Measurements from ENCODE around the gene MEF2C. TPM values are rescaled to one million over a fixed set of nuclear protein-coding genes. Genes with fewer than 3 reads are reported as not detected.
"Not testable (repeated sequence)": the region's sequence is repeated elsewhere in the genome, so short reads cannot be mapped to it uniquely, and the experiment has no call there.

Gene MEF2C
- 0.08 and 0.46 TPM in 2 replicates for total RNA-seq (2014; rRNA removed; shearing (Covaris generic))

DNA sequence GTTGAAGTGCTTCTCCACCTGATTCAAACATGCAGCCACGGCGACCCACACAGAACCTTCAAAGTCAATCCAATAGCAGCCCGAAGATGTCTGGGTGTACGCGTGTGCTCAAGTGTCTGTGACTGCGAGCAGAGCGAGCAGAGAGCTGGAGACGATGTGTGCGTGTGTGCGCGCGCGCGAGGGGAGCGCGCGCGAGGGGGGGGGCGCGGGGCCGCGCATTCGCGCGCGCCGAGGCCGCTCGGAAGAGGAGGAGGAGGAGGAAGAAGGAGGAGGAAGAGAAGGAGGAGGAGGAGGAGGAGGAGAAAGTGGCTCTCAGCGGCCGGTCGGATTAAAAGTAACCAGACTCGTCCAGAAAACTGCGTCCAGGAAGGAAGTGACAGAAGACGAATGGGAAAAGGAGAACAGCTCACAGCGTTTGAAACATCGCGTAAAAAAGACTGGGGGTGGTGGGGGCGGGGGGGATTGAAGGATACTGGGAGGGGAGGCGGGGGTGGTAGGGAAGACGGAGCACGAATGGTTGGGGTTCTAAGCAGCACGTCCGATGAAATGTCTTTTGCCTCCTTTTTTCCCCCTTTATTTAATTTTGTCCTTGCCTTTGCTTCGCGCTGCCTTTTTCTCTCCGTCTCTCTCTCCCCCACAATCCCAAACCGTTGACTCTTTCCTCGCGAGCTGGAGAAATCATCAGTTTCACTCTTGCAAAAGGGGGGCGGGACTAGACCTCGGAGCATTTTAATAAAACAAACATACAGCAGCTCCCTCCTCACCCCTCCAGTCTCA is at the start of gene MEF2C:
Gene MEF2C, minus strand, starts transcription at position 126 of the 777 bp plus-strand sequence. CDS start 59,396 bp downstream, outside the sequence.
- no peak for DNase-seq (ENCODE audit: low spot score)

DNA sequence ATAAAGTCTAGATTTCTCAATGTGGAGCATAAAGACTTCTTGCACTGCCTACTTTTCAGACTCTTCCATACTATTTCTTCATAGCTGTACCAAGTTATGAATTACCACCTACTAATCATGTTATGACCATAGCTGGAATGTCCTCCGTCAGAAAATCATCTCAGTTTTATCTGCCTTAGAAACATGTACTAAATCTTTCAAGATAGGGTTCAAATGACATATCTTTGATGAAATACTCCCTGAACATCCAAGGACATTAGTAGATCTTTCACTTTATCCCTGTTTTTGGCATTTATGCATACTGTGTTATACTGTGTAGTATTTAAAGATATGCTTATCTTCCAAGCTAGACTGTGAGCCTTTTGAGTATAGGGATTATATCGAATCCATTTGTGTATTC is 49.6 kb upstream of the MEF2C start:
- no peak for DNase-seq (ENCODE audit: low spot score)

DNA sequence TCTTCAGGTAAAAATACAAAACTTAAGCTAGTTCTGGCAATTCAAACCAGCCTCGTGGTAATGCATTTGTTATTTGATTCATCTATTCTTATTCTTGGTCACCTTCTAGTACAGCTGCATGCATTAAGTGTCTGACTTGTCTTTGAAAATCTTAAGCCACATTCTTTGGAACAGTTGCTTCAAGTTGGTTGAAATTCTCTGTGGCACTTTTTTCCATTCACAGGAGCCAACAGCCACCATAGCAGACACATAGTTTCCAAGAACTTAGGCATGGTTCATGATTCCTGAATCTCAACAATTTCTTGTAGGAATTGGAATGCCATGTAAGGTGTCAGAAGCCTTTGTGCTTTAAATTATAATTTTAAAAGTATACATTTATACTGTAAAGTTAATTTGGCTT is 47.4 kb upstream of the MEF2C start:
- no peak for DNase-seq (ENCODE audit: low spot score)

DNA sequence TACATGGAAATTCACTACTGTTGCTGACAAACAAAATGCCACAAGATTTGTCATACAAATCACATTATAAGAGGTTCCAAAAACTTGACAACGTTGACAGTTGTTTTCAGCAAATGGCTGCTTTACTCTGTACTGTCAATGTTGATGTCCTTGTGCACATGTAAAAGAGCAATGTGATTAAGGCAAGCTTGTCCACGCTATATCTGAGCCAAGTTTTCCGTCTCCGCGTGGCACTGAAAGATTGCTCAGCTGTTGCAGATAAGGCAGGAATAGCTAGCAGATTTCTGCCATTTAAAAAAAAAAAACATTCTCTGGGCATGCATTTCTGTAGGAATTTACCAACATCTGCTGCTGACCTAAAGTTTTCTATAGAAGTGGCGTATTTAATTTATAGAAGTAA is 46.4 kb upstream of the MEF2C start:
- no peak for DNase-seq (ENCODE audit: low spot score)

DNA sequence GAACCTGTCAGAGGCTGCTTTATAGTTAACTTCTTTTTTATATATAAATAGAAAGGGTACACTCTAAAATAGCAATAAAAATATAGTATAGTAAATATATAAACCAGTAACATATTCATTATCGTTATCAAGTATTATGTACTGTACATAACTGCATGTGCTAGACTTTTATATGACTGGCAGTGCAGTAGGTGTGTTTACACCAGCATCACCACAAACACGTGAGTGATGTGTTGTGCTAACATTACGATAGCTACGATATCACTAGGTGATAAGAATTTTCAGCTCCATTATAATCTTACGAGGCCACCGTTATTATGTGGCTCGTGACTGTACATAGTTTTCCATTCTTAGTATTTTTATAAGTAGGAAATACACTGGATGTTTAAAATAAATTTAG is 43.8 kb upstream of the MEF2C start:
- no peak for DNase-seq (ENCODE audit: low spot score)

DNA sequence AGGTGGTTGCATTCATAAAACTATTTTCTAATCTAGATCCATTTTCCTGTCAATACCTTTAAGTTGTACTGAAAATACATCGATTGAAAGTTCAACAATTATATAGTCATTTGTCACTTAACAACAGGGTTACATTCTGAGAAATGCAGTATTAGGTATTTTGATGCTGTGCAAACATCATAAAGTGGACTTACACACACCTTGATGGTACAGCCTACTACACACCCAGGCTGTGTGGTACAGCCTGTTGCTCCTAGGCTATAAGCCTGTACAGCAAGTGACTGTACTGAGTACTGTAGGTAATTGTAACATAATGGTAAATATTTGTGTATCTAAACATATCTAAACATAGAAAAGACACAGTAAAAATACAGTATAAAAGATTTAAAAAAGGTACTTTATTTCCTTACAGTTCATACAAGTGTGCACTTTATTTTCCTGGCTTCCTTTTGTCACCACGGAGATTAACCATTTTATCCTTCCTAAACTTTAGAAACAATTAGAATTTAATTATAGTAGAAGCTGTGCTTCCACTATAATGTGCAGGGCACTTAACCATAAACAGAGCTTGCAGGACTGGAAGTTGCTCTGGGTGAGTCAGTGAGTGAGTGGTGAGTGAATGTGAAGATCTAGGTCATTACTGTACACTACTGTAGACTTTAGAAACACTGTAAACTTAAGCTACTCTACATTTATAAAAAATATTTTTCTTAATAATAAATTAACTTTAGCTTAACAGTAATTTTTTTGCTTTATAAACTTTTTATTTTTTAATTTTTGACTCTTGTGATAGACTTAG is 42.9 kb upstream of the MEF2C start:
- no peak for DNase-seq (ENCODE audit: low spot score)

DNA sequence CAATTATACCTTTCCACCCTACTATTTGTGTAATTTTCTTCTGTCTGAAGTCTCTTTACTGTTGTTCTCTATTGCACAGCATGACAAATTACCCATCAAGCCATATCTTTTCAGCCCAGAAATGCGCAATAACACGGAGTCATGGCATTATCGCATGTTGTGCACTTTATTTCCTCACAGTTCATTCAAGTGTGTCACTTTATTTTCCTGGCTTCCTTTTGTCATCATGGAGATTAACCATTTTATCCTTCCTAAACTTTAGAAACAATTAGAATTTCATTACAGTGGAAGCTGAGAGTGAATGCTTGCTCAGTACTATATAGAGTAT is 41.3 kb upstream of the MEF2C start:
- DNase-seq (ENCODE audit: low spot score), result no peak

DNA sequence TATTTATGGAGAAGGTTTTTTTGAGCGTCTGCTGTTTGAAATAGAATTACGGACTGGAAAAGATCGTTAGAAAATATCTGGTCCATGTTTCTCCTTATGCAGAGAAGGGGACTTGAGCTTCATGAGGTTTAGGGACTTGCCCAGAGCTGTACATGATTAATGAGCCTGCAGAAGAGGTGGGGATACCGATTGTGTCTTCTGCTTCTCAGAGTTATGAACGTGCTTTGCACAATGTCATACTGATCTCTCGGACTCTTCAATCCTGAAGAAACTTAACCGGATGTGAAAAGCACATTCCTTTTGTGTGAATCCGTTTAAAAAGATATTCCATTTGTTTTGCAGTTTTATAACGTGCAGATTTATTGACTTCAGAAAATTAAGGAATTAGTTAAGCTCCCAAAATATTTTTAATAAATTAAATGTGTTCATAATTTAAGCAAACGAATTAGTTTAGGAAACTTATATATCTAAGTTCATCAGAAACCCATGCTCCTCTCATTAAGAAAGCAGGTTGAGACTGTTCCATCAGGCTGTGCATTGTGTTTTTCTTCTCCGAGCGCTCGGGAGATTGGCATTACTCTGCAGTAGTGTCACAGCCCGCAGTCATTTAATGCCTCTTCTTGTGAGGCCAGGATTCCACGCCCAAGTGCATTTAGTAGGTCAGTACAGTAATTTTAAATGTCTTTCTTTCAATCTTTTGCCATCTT is 40.8 kb upstream of the MEF2C start:
- DNase-seq (ENCODE audit: low spot score), result no peak

DNA sequence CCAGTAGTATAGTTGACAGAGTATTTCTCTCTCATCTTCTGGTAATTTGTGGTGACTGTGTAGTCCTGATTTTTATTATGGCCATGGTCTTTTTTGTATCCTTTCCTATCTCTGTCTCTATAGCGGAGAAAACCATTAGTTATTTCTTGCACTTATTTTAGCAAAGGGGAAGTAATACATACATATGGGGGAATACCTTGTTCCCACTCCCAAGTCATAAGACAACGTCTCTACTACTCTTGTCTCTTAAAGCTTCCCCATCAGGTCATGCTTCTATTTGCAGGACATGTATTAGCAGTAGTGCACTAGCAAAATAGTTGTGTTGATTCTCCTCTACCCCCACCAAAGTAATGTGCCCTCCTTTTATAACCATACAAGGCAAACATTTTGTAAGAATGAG is 29.8 kb upstream of the MEF2C start:
- not testable (repeated sequence) for DNase-seq (ENCODE audit: low spot score)

DNA sequence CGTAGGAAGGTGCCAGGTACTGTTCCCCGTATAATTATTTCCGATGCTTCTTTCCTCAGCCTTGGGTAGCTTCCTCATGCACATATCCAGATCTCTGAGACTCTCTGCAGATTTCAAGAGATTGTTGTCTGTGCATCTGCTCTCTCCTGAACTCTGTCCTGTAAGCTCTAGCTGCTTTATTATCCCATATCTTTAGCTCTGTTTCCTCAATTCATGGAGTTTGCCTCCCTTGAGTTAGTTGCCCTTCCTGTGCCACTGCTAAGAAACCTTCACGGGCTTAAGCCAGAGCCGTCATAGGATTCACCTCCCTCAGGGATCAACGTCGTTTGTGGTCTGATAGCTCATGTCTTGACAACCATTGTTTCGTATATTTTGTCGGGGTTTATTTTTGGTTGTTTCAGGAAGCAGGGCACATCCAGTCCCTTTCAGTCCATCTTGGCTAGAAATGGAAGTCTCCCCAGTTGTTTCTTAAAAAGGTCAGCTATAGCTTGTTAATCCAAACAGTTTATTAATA is 28.1 kb upstream of the MEF2C start:
- not testable (repeated sequence) for DNase-seq (ENCODE audit: low spot score)

DNA sequence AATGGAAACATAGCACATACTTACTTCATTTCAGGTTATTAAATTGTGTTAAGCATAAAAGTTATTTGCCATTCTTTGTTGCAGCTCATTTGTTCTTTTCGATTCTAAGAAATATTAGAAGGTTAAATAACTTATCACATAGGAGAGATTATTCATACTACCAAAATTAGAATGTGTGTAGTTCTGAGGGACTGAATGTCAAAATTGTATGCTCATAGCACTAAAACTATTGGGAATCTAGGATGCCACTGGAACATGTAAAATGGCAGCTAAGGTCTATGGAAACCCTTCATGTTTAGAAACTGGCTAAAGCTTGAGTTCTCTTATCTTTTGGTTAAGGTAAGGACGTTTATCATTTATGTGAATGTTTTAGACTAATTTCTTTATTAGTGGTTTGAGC is 21.5 kb upstream of the MEF2C start:
- not testable (repeated sequence) for DNase-seq (ENCODE audit: low spot score)

DNA sequence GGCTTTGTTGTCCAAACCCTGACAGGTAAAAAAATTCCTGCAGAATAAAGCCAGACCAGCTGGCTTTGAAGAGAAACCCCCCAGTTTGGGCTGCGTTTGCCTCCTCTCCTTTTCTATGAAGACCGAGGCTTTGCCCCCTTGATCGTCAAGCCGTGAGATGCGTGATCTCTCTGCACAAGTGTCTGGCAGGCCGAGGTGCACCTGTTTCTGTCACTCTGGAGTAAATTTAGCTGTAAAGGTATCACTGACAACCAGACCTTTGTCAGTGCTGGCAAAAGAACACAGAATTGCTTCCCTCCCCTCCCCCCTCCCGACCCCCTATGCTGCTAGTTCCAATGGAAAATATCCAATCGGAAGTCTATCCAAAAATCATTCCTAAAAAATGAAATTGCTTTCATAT is 21.0 kb upstream of the MEF2C start:
- not testable (repeated sequence) for DNase-seq (ENCODE audit: low spot score)

DNA sequence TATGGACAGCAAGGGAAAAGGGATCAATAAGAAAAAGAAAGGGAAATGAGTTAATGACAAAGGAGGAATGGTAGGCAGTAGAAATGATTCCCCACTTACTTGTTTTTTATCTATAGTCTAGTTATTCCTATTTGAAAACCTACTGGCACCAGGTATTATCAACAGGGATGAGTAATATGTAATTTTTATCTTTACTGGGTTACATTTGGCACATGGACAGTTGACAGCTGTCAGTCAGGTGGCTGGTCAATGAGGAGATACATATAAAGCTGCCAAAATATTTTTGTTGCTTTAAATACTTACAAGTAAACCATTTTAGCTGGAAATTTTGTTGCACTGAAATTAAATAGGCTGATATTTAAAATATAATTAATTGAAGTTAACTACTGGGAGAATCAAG is 18.1 kb upstream of the MEF2C start:
- not testable (repeated sequence) for DNase-seq (ENCODE audit: low spot score)

DNA sequence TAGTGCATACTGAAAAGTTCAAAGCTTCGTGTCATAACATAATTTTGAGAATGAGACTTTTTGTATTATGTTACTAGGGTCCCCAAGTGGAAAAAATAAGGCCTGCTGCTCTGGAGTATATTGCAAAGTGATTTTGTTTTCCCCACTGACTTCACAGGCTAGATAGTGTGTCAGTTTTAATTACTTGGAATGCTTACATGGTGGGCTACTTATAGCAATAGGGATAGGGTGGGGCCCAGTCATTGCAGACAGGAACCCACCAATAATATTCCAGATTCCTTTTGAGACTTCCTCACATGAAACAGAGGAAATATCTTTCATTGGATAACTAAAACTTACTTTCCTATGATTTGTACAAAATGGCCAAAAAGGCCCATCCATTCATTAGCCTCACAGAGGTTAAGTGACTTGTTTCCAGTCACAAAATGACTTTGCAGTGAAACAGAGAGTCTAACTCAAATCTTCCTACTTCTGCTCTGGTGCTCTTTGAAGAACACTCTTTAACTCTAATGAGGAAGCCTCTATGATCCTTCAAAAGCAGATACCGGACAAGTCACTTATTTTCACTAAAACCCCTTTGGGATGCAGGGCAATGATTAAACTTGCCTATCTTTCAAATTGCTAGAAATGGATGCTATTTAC is 16.2 kb upstream of the MEF2C start:
- no peak for DNase-seq (ENCODE audit: low spot score)

DNA sequence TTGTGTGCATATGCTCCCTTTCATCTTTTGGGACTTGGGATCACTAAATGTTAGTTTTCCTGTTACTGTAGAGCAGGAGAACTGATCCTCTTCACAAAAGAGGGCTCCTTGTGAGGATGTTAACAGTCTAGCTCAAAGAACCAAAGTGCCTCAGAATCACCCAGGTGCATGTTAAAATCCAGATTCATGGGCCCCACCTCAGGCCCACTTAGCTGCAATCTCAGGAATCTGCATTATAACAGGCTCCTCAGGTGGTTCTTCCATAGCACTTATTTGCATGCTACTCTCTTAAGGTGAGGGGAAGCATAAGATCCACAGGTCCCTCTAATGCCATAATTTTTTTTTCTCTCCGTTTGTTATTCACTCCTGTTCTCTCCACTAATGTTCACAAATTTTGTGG is 14.8 kb upstream of the MEF2C start:
- DNase-seq (ENCODE audit: low spot score), result no peak

DNA sequence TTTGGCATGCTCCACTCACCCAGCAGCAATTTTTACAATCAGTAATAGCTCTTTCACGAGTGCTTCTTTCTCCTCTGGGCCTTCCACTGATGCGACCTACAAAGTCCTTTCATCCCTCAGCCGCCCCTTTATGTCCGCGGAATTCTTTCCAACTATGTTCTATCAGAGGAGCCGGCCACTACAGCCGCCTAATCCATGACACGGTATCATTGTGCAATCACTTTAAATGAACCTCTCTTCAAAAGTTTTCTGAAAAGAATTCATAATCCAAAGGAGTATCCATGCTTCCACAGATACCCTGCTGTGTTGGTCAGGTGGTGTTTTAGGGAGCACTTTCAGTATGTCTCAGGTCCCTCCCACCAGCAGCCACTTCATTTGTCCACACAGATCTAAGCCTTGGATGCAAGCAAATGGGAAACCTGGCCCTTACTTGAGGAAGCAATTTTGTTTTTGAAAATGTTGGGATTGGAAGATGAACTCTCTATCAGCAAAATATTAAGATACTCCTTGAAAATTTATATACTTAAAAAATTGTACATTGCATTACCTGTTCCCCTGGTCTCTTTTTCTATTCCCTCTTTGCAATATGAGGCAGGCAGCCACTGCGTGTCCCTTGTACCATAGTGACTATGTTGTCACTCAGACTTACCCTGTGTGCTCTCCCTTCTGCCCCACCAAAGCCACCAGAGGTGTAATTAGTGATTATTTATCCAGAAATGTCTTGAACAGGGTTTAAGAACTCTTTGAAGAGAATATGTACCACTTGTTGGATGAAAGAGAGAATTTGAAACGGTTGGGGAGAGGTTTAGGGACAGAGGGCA is 12.9 kb upstream of the MEF2C start:
- DNase-seq (ENCODE audit: low spot score), result no peak

DNA sequence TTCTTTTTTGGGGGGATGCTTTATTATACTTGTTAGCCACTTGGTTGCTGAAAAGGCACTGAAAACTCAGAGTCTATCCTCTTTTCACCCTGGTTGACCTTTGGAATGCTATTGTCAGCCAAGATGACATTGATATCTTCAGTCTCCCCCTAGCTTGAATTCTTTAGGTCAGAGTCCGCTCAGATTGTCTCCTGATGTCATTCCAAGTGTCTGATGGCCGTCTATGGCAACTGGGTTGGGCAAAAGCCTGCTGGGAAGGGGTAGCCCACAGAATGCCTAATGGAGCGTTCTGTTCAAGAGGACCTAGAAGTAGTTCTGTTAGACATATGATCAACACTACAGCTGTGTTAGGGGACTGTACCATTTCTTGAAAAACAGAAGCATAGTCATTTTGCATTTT is 9.7 kb upstream of the MEF2C start:
- DNase-seq (ENCODE audit: low spot score), result no peak

DNA sequence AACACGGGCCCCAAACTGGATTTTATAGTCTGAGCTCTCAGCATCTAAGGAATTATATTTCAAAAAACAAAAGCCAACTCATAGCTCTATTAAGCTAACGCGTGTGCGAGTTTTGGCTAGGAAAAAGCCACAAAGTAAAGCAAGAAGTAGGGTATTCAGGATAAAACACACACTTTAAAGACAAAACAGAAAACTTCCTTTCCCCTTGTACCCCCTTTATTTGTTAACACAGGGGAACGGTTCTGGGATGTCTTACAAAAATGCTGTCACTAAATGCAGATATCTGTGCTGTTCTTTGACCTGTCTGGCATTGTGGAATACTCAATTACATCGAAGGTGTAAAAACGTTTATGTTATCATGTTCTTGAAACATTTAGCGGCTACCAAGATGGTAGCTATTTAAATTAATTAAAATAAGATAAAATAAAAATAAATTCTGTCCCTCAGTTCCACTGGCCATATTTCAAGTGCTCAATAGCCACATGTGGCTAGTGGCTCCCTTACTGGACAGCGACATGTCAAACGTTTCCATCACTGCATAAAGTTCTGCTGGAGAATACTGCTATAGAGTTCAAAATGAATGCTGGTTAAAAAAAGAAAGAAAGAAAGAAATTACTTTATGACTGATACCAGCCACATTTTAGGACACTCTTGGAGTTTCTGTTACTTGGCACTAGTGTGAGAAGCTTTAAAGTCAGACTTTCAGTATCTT is 7.2 kb upstream of the MEF2C start:
- DNase-seq (ENCODE audit: low spot score), result no peak

DNA sequence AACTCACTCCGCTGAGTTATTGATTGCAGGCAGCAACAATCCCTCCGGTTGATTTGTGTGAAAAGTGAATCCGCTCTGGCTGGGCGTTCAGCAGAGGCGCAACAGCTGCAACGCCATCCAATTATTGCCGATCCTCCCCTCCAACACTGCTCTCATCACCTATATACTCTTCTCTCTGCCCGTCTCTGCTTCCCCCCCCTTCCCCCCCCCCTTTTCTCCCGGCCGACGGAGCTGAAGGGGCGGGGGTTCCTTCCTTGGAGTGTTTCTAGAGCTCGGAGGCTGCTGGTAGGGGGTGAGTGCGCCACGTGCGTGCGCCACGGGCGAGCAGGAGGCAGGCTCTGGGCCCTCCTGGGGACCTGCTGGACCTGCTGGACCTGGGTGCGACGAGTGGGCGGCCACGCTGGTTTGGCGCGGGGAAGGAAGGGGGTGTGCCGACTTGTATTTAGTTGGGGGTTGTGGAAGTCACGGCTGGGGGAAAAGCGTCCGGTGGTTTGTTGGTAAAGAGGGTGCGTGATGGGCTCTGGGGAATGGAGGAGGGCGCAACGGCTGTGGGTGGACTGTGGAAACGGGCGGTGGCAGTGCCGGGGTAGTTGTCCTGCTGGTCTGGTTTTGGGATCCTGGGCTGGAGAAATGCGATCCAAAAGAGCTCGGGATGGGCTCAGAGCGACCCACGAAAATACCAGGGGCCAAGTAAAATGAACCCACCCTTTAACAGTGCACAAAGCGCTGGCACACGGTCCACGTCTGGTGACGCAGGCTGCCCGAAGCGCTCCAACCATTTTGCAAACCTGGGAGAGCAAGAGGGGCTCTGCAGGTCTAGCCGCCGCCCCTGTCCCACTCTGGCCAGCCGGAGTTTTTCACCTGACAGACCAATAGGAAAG is 6.4 kb upstream of the MEF2C start:
- no peak for DNase-seq (ENCODE audit: low spot score)

All from HT-29 (cell line).